Keratinocyte (primary cell): ENCODE results near the gene TEX48. TPM values are rescaled to one million over a fixed set of nuclear protein-coding genes. Genes with fewer than 3 reads are reported as not detected.

Experiments
- DNase-seq: peaks from one replicate; pipeline ENCODE4 v3.0.0-alpha.2; 2011; ENCODE audit warnings: low read depth, missing footprints, low spot score
- FAIRE-seq: peaks from 2 replicates; lab custom pipeline; 2011; peaks lifted over from hg19 to GRCh38; lab: Jason Lieb, UNC
- H2AFZ ChIP-seq: 2 replicates; pipeline ENCODE4 v1.6.0; 2012; ENCODE audit warnings: low read length, control low read depth, inconsistent platforms; ENCODE audit not compliant: control insufficient read depth
- H3K27ac ChIP-seq: 2 replicates; pipeline ENCODE4 v1.5.1; 2011; ENCODE audit warnings: low read length; ENCODE audit not compliant: control insufficient read depth, insufficient read depth
- H3K27me3 ChIP-seq: 3 replicates; pipeline ENCODE4 v1.6.0; 2011; ENCODE audit warnings: low read length; ENCODE audit not compliant: control insufficient read depth, insufficient read depth; ENCODE audit errors: extremely low read depth
- H3K36me3 ChIP-seq, 2 experiments: 2 replicates in 1 of 2; 3 replicates in 1 of 2; pipeline ENCODE4 v1.5.1; 2011; ENCODE audit warnings: low read length in 2 of 2, mild to moderate bottlenecking in 1 of 2; ENCODE audit not compliant: control insufficient read depth in 2 of 2, insufficient read depth in 2 of 2; ENCODE audit errors: extremely low read depth in 1 of 2
- H3K4me1 ChIP-seq: 3 replicates; pipeline ENCODE4 v1.5.1; 2011; ENCODE audit warnings: low read length; ENCODE audit not compliant: control insufficient read depth, insufficient read depth; ENCODE audit errors: extremely low read depth
- H3K4me2 ChIP-seq: 3 replicates; pipeline ENCODE4 v1.6.0; 2011; ENCODE audit warnings: low read depth, low read length; ENCODE audit not compliant: control insufficient read depth, insufficient read depth; ENCODE audit errors: extremely low read depth
- H3K4me3 ChIP-seq, 3 experiments: fragments of 200-600 bp in 1 of 3; sonication (generic) in 1 of 3; 2 replicates in 2 of 3; 3 replicates in 1 of 3; pipeline ENCODE4 v1.5.1; 2011 to 2016; ENCODE audit warnings: low read length in 3 of 3, mild to moderate bottlenecking in 3 of 3, control low read depth in 2 of 3, inconsistent platforms in 1 of 3, low read depth in 1 of 3, mixed read lengths in 1 of 3, mixed run types in 1 of 3, moderate library complexity in 1 of 3; ENCODE audit not compliant: control insufficient read depth in 2 of 3, insufficient read depth in 2 of 3; ENCODE audit errors: extremely low read depth in 1 of 3
- H3K79me2 ChIP-seq: 2 replicates; pipeline ENCODE4 v1.6.0; 2012; ENCODE audit warnings: low read length; ENCODE audit not compliant: control insufficient read depth, insufficient read depth
- H3K9ac ChIP-seq: 3 replicates; pipeline ENCODE4 v1.6.0; 2011; ENCODE audit warnings: low read length; ENCODE audit not compliant: control insufficient read depth, insufficient read depth; ENCODE audit errors: extremely low read depth
- H3K9me1 ChIP-seq: 3 replicates; pipeline ENCODE4 v1.6.0; 2011; ENCODE audit warnings: low read length; ENCODE audit not compliant: control insufficient read depth, insufficient read depth; ENCODE audit errors: extremely low read depth
- H3K9me3 ChIP-seq: 2 replicates; pipeline ENCODE4 v1.5.1; 2012; ENCODE audit warnings: low read depth, low read length; ENCODE audit not compliant: control insufficient read depth
- H4K20me1 ChIP-seq: 3 replicates; pipeline ENCODE4 v1.6.0; 2011; ENCODE audit warnings: low read length; ENCODE audit not compliant: control insufficient read depth, insufficient read depth; ENCODE audit errors: extremely low read depth
- EZH2 ChIP-seq: IDR thresholded peaks from one replicate; pipeline ENCODE4 v1.6.1; 2012; ENCODE audit warnings: inconsistent platforms, mild to moderate bottlenecking, low read length, moderate library complexity
- dilution Hi-C: fragments of 300-500 bp; cut with MboI; formaldehyde crosslinking; loops from one replicate; pipeline ENCODE4 v1.7.0; 2020; ENCODE audit warnings: low sequenced_read_pairs; ENCODE audit not compliant: extremely low pct_ligation_motif_present
- polyA plus RNA-seq, 5 experiments: library from polyadenylated mRNA; depleted of rRNA in 3 of 5; stranded (reverse) in 3 of 5; stranded (forward) in 1 of 5; unstranded in 1 of 5; fragments of >200 nt; gene quantifications; 1 replicate in 1 of 5; 2 replicates in 3 of 5; 3 replicates in 1 of 5; pipeline versions ENCODE4 v1.2.1 to v1.2.3, GENCODE V29; 2011 to 2012; ENCODE audit warnings: missing spikeins in 2 of 5, low read depth in 1 of 5, low replicate concordance in 1 of 5
- TF ChIP-seq, protein P1 (sequence below), 3 experiments: IDR thresholded peaks in 1 of 3; conservative IDR thresholded peaks in 1 of 3; optimal IDR thresholded peaks in 1 of 3; 2 replicates in 2 of 3; 3 replicates in 1 of 3; pipeline versions ENCODE3 to v1.5.1; 2011; ENCODE audit warnings: low read length in 3 of 3, mild to moderate bottlenecking in 3 of 3, moderate library complexity in 2 of 3, control low read depth in 1 of 3, inconsistent platforms in 1 of 3; ENCODE audit not compliant: insufficient read depth in 2 of 3; ENCODE audit errors: extremely low read depth in 1 of 3

The TEX48 gene
- polyA plus RNA-seq, 1 donor (not counting 4 experiments of a cell fraction or from before 2014, with no cell fraction given) = not detected

DNA sequence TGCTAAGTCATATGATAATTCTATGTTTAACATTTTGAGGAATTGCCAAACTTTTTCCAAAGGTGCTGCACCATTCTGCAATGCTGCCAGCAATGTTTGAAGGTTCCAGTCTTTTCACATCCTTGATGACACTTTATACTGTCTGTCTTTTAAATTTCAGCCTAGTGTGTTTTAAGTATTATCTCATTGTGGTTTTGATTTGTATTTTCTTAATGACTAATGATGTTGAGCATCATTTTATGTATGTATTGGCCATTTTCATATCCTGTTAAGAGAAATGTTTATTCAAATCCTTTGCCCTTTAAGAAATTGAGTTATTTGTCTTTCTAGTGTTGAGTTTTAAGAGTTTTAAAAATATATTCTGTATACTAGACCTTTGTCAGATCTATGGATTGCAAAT, 5.0 kb upstream of the TEX48 start:
- no peak for DNase-seq
- no peaks in the 10 kb centered on the region for H3K79me2 ChIP-seq

DNA sequence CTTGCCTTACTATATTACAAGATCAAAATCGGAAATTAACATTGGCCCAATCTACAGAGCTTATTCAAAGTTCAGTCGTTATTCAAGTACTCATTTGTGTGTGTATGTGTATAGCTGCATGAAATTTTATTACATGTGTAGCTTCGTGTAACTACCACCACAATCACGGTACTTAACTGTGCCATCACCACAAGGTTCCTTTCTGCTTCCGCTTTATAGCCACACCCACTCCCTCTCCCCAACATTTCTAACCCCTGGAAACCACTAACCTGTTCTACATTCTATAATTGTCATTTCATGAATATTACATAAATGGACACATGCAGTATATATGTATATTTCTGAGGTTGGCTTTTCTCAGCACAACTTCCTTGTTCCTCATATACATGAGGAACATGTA, 4.0 kb upstream of the TEX48 start:
- dilution Hi-C loops = loop anchor here (25.0 kb wide), 1 partner anchor 326 kb away; no protein-coding TSS in a partner anchor
- Histone ChIP-seq H3K27me3 (no peaks in the 10 kb centered on the region), H3K79me2 (no peaks in the 10 kb centered on the region), H3K9me3 (no peaks in the 10 kb centered on the region), H3K36me3 (no peaks in the 10 kb centered on the region), H3K4me3 (no peak overlapping the region), H3K4me1 (peaks cover 15% of the 10 kb centered on the region), H3K27ac (no peak overlapping the region), H3K9me1 (no peaks in the 10 kb centered on the region), H3K9ac (no peak overlapping the region), H4K20me1 (no peaks in the 10 kb centered on the region), H2AFZ (no peak overlapping the region), H3K4me2 (no peak overlapping the region)
- DNase-seq (no peak), FAIRE-seq (no peak)
- no peak for TF ChIP-seq EZH2
- TF ChIP-seq, protein P1, sequence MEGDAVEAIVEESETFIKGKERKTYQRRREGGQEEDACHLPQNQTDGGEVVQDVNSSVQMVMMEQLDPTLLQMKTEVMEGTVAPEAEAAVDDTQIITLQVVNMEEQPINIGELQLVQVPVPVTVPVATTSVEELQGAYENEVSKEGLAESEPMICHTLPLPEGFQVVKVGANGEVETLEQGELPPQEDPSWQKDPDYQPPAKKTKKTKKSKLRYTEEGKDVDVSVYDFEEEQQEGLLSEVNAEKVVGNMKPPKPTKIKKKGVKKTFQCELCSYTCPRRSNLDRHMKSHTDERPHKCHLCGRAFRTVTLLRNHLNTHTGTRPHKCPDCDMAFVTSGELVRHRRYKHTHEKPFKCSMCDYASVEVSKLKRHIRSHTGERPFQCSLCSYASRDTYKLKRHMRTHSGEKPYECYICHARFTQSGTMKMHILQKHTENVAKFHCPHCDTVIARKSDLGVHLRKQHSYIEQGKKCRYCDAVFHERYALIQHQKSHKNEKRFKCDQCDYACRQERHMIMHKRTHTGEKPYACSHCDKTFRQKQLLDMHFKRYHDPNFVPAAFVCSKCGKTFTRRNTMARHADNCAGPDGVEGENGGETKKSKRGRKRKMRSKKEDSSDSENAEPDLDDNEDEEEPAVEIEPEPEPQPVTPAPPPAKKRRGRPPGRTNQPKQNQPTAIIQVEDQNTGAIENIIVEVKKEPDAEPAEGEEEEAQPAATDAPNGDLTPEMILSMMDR (optimal IDR thresholded peaks at IDR 0.05 in 1 of 3, IDR thresholded peaks at IDR 0.05 in 1 of 3, conservative IDR thresholded peaks at IDR 0.05 in 1 of 3; ENCODE audit: extremely low read depth in 1 of 3, insufficient read depth in 2 of 3, low read length in 3 of 3) = no peak

More for the DNA sequence above, 5.0 kb upstream of the TEX48 start:
- H4K20me1 ChIP-seq = no peaks in the 10 kb centered on the region
- H2AFZ ChIP-seq = no peak overlapping the region
- no peak overlapping the region for H3K4me3 ChIP-seq
- dilution Hi-C loops = loop anchor here (25.0 kb wide), 1 partner anchor 325 kb away; no protein-coding TSS in a partner anchor
- H3K27ac ChIP-seq = no peak overlapping the region
- no peak for TF ChIP-seq EZH2
- H3K9me1 ChIP-seq = no peaks in the 10 kb centered on the region
- no peaks in the 10 kb centered on the region for H3K9me3 ChIP-seq
- H3K36me3 ChIP-seq = no peaks in the 10 kb centered on the region
- H3K4me2 ChIP-seq = no peak overlapping the region
- H3K4me1 ChIP-seq = peaks cover 21% of the 10 kb centered on the region
- H3K9ac ChIP-seq = no peak overlapping the region
- no peaks in the 10 kb centered on the region for H3K27me3 ChIP-seq
- FAIRE-seq = no peak

DNA sequence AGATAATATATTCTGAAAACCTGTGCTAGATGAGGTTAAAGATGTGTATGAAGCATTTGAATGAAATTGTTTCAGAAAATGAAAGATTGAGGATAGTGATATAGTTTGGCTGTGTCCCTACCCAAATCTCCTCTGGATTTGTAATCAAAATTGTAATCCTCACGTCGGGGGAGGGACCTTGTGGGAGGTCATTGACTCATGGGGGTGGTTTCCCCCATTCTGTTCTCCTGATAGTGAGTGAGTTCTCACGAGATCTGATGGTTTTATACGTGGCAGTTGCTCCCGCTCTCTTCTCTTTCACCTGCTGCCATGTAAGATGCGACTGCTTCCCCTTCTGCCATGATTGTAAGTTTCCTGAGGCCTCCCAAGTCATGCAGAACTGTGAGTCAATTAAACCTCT, 2.0 kb upstream of the TEX48 start:
- Histone ChIP-seq H4K20me1 (no peaks in the 10 kb centered on the region), H3K27ac (no peak overlapping the region), H3K9me3 (no peaks in the 10 kb centered on the region), H3K4me1 (peaks cover 6% of the 10 kb centered on the region), H3K79me2 (no peaks in the 10 kb centered on the region), H3K9me1 (no peaks in the 10 kb centered on the region), H3K4me2 (no peak overlapping the region), H3K36me3 (no peaks in the 10 kb centered on the region), H3K9ac (no peak overlapping the region), H3K4me3 (no peak overlapping the region), H3K27me3 (no peaks in the 10 kb centered on the region), H2AFZ (no peak overlapping the region)
- TF ChIP-seq EZH2 = no peak
- TF ChIP-seq, protein P1 (optimal IDR thresholded peaks at IDR 0.05 in 1 of 3, IDR thresholded peaks at IDR 0.05 in 1 of 3, conservative IDR thresholded peaks at IDR 0.05 in 1 of 3; ENCODE audit: extremely low read depth in 1 of 3, insufficient read depth in 2 of 3, low read length in 3 of 3) = no peak
- dilution Hi-C loops = loop anchor here (25.0 kb wide), 1 partner anchor 328 kb away; no protein-coding TSS in a partner anchor
- DNase-seq = no peak
- FAIRE-seq = no peak
